Measurements from ENCODE around the gene WIPF1.

- no peak for TF ChIP-seq CTCF (IDR thresholded peaks at IDR 0.05; ENCODE audit: extremely low read depth in 1 of 2, insufficient read depth in 1 of 2, low read depth in 1 of 2, low read length in 2 of 2)
- TF ChIP-seq POLR2AphosphoS5 (IDR thresholded peaks at IDR 0.05; ENCODE audit: insufficient read depth, low read depth, low read length), result no peak
Observed at GRCh38 chr2:174527959-174528358, 69.6 kb downstream of the WIPF1 start.

All from endothelial cell of umbilical vein (primary cell).